CD14-positive monocyte (primary cell): Measurements from ENCODE around the gene ADAMTS7. TPM values are rescaled to one million over a fixed set of nuclear protein-coding genes. Genes with fewer than 3 reads are reported as not detected.
"Not testable (repeated sequence)": the region's sequence is repeated elsewhere in the genome, so short reads cannot be mapped to it uniquely, and the experiment has no call there.

ENCODE experiments used
- DNase-seq, 3 donors: peaks; one replicate each; pipeline ENCODE4 v3.0.0-alpha.2; 2011 to 2022
- H2AFZ ChIP-seq: 2 replicates; pipeline ENCODE4 v1.6.0; 2012; ENCODE audit warnings: mild to moderate bottlenecking, low read depth, low read length, inconsistent platforms; ENCODE audit not compliant: insufficient read depth, poor library complexity, severe bottlenecking
- H3K27ac ChIP-seq, 2 donors: 1 replicate in 1 of 2; 2 replicates in 1 of 2; pipeline ENCODE4 v1.5.1; 2012 to 2013; ENCODE audit warnings: low read length in 2 of 2, control low read depth in 1 of 2, inconsistent platforms in 1 of 2, low read depth in 1 of 2, mild to moderate bottlenecking in 1 of 2
- H3K27me3 ChIP-seq, 2 donors: one replicate each; pipeline versions ENCODE4 v1.6.0 to v1.6.1; 2011 to 2013; ENCODE audit warnings: low read length in 2 of 2; ENCODE audit not compliant: control insufficient read depth in 2 of 2, insufficient read depth in 2 of 2
- H3K36me3 ChIP-seq, 2 donors: replicated peaks in 1 of 2; 1 replicate in 1 of 2; 2 replicates in 1 of 2; pipeline versions ENCODE4 v1.5.1 to v1.6.1; 2012 to 2013; ENCODE audit warnings: low read length in 2 of 2, control low read depth in 1 of 2, inconsistent platforms in 1 of 2, mild to moderate bottlenecking in 1 of 2; ENCODE audit not compliant: insufficient read depth in 2 of 2, control insufficient read depth in 1 of 2
- H3K4me1 ChIP-seq, 2 donors: 1 replicate in 1 of 2; 2 replicates in 1 of 2; pipeline versions ENCODE4 v1.5.1 to v1.6.1; 2012 to 2013; ENCODE audit warnings: low read length in 2 of 2, control low read depth in 1 of 2, inconsistent platforms in 1 of 2, mild to moderate bottlenecking in 1 of 2, moderate library complexity in 1 of 2; ENCODE audit not compliant: insufficient read depth in 2 of 2, control insufficient read depth in 1 of 2
- H3K4me2 ChIP-seq: replicated peaks from 2 replicates; pipeline ENCODE3; 2012; ENCODE audit warnings: low read length, moderate library complexity, mild to moderate bottlenecking; ENCODE audit not compliant: poor library complexity, severe bottlenecking; ENCODE audit errors: extremely low read depth
- H3K4me3 ChIP-seq, 3 experiments: fragments of 200-600 bp in 1 of 3; sonication (generic) in 1 of 3; replicated peaks in 1 of 3; 1 replicate in 2 of 3; 2 replicates in 1 of 3; pipeline ENCODE4 v1.5.1; 2011 to 2013; ENCODE audit warnings: low read length in 3 of 3, mild to moderate bottlenecking in 3 of 3, control low read depth in 2 of 3, low read depth in 2 of 3, inconsistent platforms in 1 of 3, moderate library complexity in 1 of 3
- H3K79me2 ChIP-seq: 2 replicates; pipeline ENCODE4 v1.6.0; 2012; ENCODE audit warnings: mild to moderate bottlenecking, control low read depth, inconsistent platforms, low read length, moderate library complexity; ENCODE audit not compliant: insufficient read depth
- H3K9ac ChIP-seq: 2 replicates; pipeline ENCODE4 v1.6.0; 2017; ENCODE audit warnings: low read length, mild to moderate bottlenecking; ENCODE audit not compliant: insufficient read depth, poor library complexity, severe bottlenecking
- H3K9me3 ChIP-seq, 2 donors: replicated peaks in 1 of 2; 1 replicate in 1 of 2; 2 replicates in 1 of 2; pipeline versions ENCODE4 v1.5.1 to v1.6.1; 2012 to 2013; ENCODE audit warnings: low read length in 2 of 2, control low read depth in 1 of 2; ENCODE audit not compliant: control insufficient read depth in 1 of 2, insufficient read depth in 1 of 2
- H4K20me1 ChIP-seq: 2 replicates; pipeline ENCODE4 v1.6.0; 2012; ENCODE audit warnings: mild to moderate bottlenecking, low read length, control low read depth, moderate library complexity; ENCODE audit not compliant: insufficient read depth
- H3K27ac Mint-ChIP-seq, 7 donors: one replicate each; pipeline ENCODE4 v1.8.0; 2020; ENCODE audit warnings: mild to moderate bottlenecking in 7 of 7, mixed read lengths in 7 of 7, moderate library complexity in 6 of 7, inconsistent platforms in 2 of 7
- H3K27me3 Mint-ChIP-seq, 3 donors: one replicate each; pipeline ENCODE4 v1.8.0; 2021 to 2022; ENCODE audit warnings: low read depth in 3 of 3, mild to moderate bottlenecking in 3 of 3, mixed read lengths in 3 of 3, moderate library complexity in 3 of 3, inconsistent platforms in 1 of 3
- H3K36me3 Mint-ChIP-seq, 2 donors: one replicate each; pipeline ENCODE4 v1.8.0; 2020; ENCODE audit warnings: mixed read lengths in 2 of 2, inconsistent platforms in 1 of 2, mild to moderate bottlenecking in 1 of 2
- H3K4me1 Mint-ChIP-seq: one replicate; pipeline ENCODE4 v1.8.0; 2020; ENCODE audit warnings: mild to moderate bottlenecking, mixed read lengths
- H3K4me3 Mint-ChIP-seq, 2 donors: one replicate each; pipeline ENCODE4 v1.8.0; 2020; ENCODE audit warnings: mild to moderate bottlenecking in 2 of 2, mixed read lengths in 2 of 2, moderate library complexity in 1 of 2
- H3K9me3 Mint-ChIP-seq, 7 donors: one replicate each; pipeline ENCODE4 v1.8.0; 2020 to 2022; ENCODE audit warnings: mixed read lengths in 7 of 7, mild to moderate bottlenecking in 6 of 7, moderate library complexity in 6 of 7, inconsistent platforms in 2 of 7
- WGBS: methylation state at CpG from one replicate; pipeline ENCODE4 v1.1.5; 2013; ENCODE audit warnings: missing lambda C conversion rate; ENCODE audit not compliant: insufficient coverage; 5-methylcytosine and 5-hydroxymethylcytosine counted together
- intact Hi-C, 2 donors: fragments of 100-400 bp; cut with micrococcal nuclease; formaldehyde crosslinking; loops; one replicate each; pipeline versions ENCODE4 v1.15.0 to v1.15.1; 2023
- polyA plus RNA-seq, 3 donors: library from polyadenylated mRNA; depleted of rRNA in 1 of 3; unstranded in 2 of 3; stranded (reverse) in 1 of 3; fragments of 300-500 nt in 2 of 3; fragments of >200 nt in 1 of 3; fragmentation: Illumina TruSeq in 2 of 3; gene quantifications; 1 replicate in 2 of 3; 2 replicates in 1 of 3; pipeline ENCODE4 v1.2.3, GENCODE V29; 2012 to 2021
- TF ChIP-seq, protein P1 (sequence below): fragments of 200-600 bp; IDR thresholded peaks from one replicate; pipeline ENCODE4 v1.8.0; 2022; ENCODE audit warnings: antibody characterized with exemption, mild to moderate bottlenecking

The ADAMTS7 gene
- polyA plus RNA-seq, 3 donors, result not detected

- intact Hi-C loops, result no loop called here
- Histone ChIP-seq H3K27me3 (no peaks in the 10 kb centered on the region), H3K9me3 (no peaks in the 10 kb centered on the region), H2AFZ (no peak overlapping the region), H3K4me1 (no peaks in the 10 kb centered on the region), H3K4me3 (no peak overlapping the region), H3K27ac (no peak overlapping the region), H3K79me2 (no peaks in the 10 kb centered on the region), H3K9ac (no peak overlapping the region), H3K36me3 (no peaks in the 10 kb centered on the region), H4K20me1 (no peaks in the 10 kb centered on the region), H3K4me2 (no peak overlapping the region)
- Mint-ChIP-seq H3K27ac (no peak overlapping the region), H3K4me1 (peaks cover 4% of the 10 kb centered on the region), H3K4me3 (no peak overlapping the region), H3K36me3 (no peaks in the 10 kb centered on the region), H3K27me3 (peaks cover 5 to 12% (median 8%) of the 10 kb centered on the region in 3 donors), H3K9me3 (no peaks in the 10 kb centered on the region)
- DNase-seq, result no peak
- WGBS, result no CpG with 5 or more reads among the region's 9 CpGs
- TF ChIP-seq, protein P1, sequence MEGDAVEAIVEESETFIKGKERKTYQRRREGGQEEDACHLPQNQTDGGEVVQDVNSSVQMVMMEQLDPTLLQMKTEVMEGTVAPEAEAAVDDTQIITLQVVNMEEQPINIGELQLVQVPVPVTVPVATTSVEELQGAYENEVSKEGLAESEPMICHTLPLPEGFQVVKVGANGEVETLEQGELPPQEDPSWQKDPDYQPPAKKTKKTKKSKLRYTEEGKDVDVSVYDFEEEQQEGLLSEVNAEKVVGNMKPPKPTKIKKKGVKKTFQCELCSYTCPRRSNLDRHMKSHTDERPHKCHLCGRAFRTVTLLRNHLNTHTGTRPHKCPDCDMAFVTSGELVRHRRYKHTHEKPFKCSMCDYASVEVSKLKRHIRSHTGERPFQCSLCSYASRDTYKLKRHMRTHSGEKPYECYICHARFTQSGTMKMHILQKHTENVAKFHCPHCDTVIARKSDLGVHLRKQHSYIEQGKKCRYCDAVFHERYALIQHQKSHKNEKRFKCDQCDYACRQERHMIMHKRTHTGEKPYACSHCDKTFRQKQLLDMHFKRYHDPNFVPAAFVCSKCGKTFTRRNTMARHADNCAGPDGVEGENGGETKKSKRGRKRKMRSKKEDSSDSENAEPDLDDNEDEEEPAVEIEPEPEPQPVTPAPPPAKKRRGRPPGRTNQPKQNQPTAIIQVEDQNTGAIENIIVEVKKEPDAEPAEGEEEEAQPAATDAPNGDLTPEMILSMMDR, result no peak
Measured at GRCh38 chr15:78737187-78737820, 74.0 kb downstream of the ADAMTS7 start.

GRCh38 chr15:78736286-78736685, 75.0 kb downstream of the ADAMTS7 start:
- H3K27me3 ChIP-seq, H3K9me3 Mint-ChIP-seq, H3K4me2 ChIP-seq, H3K27ac ChIP-seq, H3K9me3 ChIP-seq, H3K79me2 ChIP-seq, DNase-seq, H3K36me3 Mint-ChIP-seq, H3K4me3 ChIP-seq, intact Hi-C loops, H3K4me1 Mint-ChIP-seq, H3K4me3 Mint-ChIP-seq, H3K27ac Mint-ChIP-seq, H3K36me3 ChIP-seq, H4K20me1 ChIP-seq, H3K9ac ChIP-seq, H3K4me1 ChIP-seq, H2AFZ ChIP-seq: not testable (repeated sequence)
- H3K27me3 Mint-ChIP-seq, result peaks cover 5 to 14% (median 8%) of the 10 kb centered on the region in 3 donors
- WGBS, result 100% methylated on average over 1 of the region's 4 CpGs
